ENCODE measurements around the gene SERPINB3. TPM values are rescaled to one million over a fixed set of nuclear protein-coding genes. Genes with fewer than 3 reads are reported as not detected.

The SERPINB3 gene
- total RNA-seq, 2 experiments from 2014 or later: not detected

- TF ChIP-seq EZH2phosphoT487 (IDR thresholded peaks at IDR 0.05; ENCODE audit: borderline replicate concordance, low read depth, low read length): no peak
- TF ChIP-seq, protein P1, sequence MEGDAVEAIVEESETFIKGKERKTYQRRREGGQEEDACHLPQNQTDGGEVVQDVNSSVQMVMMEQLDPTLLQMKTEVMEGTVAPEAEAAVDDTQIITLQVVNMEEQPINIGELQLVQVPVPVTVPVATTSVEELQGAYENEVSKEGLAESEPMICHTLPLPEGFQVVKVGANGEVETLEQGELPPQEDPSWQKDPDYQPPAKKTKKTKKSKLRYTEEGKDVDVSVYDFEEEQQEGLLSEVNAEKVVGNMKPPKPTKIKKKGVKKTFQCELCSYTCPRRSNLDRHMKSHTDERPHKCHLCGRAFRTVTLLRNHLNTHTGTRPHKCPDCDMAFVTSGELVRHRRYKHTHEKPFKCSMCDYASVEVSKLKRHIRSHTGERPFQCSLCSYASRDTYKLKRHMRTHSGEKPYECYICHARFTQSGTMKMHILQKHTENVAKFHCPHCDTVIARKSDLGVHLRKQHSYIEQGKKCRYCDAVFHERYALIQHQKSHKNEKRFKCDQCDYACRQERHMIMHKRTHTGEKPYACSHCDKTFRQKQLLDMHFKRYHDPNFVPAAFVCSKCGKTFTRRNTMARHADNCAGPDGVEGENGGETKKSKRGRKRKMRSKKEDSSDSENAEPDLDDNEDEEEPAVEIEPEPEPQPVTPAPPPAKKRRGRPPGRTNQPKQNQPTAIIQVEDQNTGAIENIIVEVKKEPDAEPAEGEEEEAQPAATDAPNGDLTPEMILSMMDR (conservative IDR thresholded peaks at IDR 0.05; ENCODE audit: low read length): no peak
- H4K20me1 ChIP-seq (ENCODE audit: insufficient read depth, low read length): no peaks in the 10 kb centered on the region
- BruUV-seq (replicated peaks): no TSS peak
- no peak overlapping the region for H3K4me2 ChIP-seq (ENCODE audit: low read length)
- H3K36me3 ChIP-seq (ENCODE audit: insufficient read depth, low read length): no peaks in the 10 kb centered on the region
- no peak for DNase-seq (ENCODE audit: low spot score)
- no peak overlapping the region for H3K4me3 ChIP-seq (ENCODE audit: low read depth, low read length, poor library complexity, severe bottlenecking)
- no peaks in the 10 kb centered on the region for H3K79me2 ChIP-seq (ENCODE audit: insufficient read depth, low read depth, low read length)
- CTCF ChIA-PET (ENCODE audit: unreplicated experiment): no interaction called here
- no peaks in the 10 kb centered on the region for H3K9me2 ChIP-seq (ENCODE audit: insufficient read depth, low read length)
- no peak overlapping the region for H2AFZ ChIP-seq (ENCODE audit: low read length)
- no peaks in the 10 kb centered on the region for H3K9me3 ChIP-seq (ENCODE audit: low read length)
- intact Hi-C loops (cut with micrococcal nuclease; ENCODE audit: unreplicated experiment): no loop called here
- H3K27ac ChIP-seq (ENCODE audit: low read depth, low read length, poor library complexity, severe bottlenecking): no peak overlapping the region
- no peaks in the 10 kb centered on the region for H3K4me1 ChIP-seq (ENCODE audit: insufficient read depth, low read length, poor library complexity, severe bottlenecking)
- POLR2A ChIA-PET: no interaction called here
Observed at GRCh38 chr18:63626431-63626830, 35.3 kb downstream of the SERPINB3 start.

- Histone ChIP-seq H4K20me1 (ENCODE audit: insufficient read depth, low read length) (no peaks in the 10 kb centered on the region), H2AFZ (ENCODE audit: low read length) (no peak overlapping the region), H3K9me3 (ENCODE audit: low read length) (no peaks in the 10 kb centered on the region), H3K27ac (ENCODE audit: low read depth, low read length, poor library complexity, severe bottlenecking) (no peak overlapping the region), H3K4me3 (ENCODE audit: low read depth, low read length, poor library complexity, severe bottlenecking) (no peak overlapping the region), H3K4me1 (ENCODE audit: insufficient read depth, low read length, poor library complexity, severe bottlenecking) (no peaks in the 10 kb centered on the region), H3K4me2 (ENCODE audit: low read length) (no peak overlapping the region), H3K9me2 (ENCODE audit: insufficient read depth, low read length) (no peaks in the 10 kb centered on the region), H3K79me2 (ENCODE audit: insufficient read depth, low read depth, low read length) (no peaks in the 10 kb centered on the region), H3K36me3 (ENCODE audit: insufficient read depth, low read length) (no peaks in the 10 kb centered on the region)
- intact Hi-C loops (cut with micrococcal nuclease; ENCODE audit: unreplicated experiment): no loop called here
- ChIA-PET POLR2A (no interaction called here), CTCF (ENCODE audit: unreplicated experiment) (no interaction called here)
- BruUV-seq (replicated peaks): no TSS peak
- no peak for TF ChIP-seq EZH2phosphoT487 (IDR thresholded peaks at IDR 0.05; ENCODE audit: borderline replicate concordance, low read depth, low read length)
- TF ChIP-seq, protein P1 (conservative IDR thresholded peaks at IDR 0.05; ENCODE audit: low read length): no peak
- no peak for DNase-seq (ENCODE audit: low spot score)
Observed at GRCh38 chr18:63624863-63625262, 36.8 kb downstream of the SERPINB3 start.

GRCh38 chr18:63619661-63620060 lies 42.0 kb downstream of the SERPINB3 start:
- Histone ChIP-seq H4K20me1 (ENCODE audit: insufficient read depth, low read length) (no peaks in the 10 kb centered on the region), H2AFZ (ENCODE audit: low read length) (no peak overlapping the region), H3K79me2 (ENCODE audit: insufficient read depth, low read depth, low read length) (no peaks in the 10 kb centered on the region), H3K4me2 (ENCODE audit: low read length) (no peak overlapping the region), H3K9me2 (ENCODE audit: insufficient read depth, low read length) (no peaks in the 10 kb centered on the region), H3K4me1 (ENCODE audit: insufficient read depth, low read length, poor library complexity, severe bottlenecking) (no peaks in the 10 kb centered on the region), H3K36me3 (ENCODE audit: insufficient read depth, low read length) (no peaks in the 10 kb centered on the region), H3K9me3 (ENCODE audit: low read length) (no peaks in the 10 kb centered on the region), H3K27ac (ENCODE audit: low read depth, low read length, poor library complexity, severe bottlenecking) (no peak overlapping the region), H3K4me3 (ENCODE audit: low read depth, low read length, poor library complexity, severe bottlenecking) (no peak overlapping the region)
- intact Hi-C loops (cut with micrococcal nuclease; ENCODE audit: unreplicated experiment): no loop called here
- no TSS peak for BruUV-seq (replicated peaks)
- ChIA-PET POLR2A (no interaction called here), CTCF (ENCODE audit: unreplicated experiment) (interaction anchor here (0.6 kb wide), 1 partner anchor 1166 kb away, joined by 3 read pairs; no protein-coding TSS in a partner anchor)
- no peak for TF ChIP-seq EZH2phosphoT487 (IDR thresholded peaks at IDR 0.05; ENCODE audit: borderline replicate concordance, low read depth, low read length)
- TF ChIP-seq, protein P1 (conservative IDR thresholded peaks at IDR 0.05; ENCODE audit: low read length): no peak
- no peak for DNase-seq (ENCODE audit: low spot score)

Measured in OCI-LY7 (cell line).